B cell (primary cell): ENCODE results near the gene ZNF850. TPM values are rescaled to one million over a fixed set of nuclear protein-coding genes. Genes with fewer than 3 reads are reported as not detected.

Source experiments
- ATAC-seq: fragments of 200-7000 bp; cut with Tn5 transposase; one replicate; pipeline ENCODE4 v1.10.0; 2021; ENCODE audit warnings: low read depth, mild to moderate bottlenecking, moderate number of reproducible peaks, moderate library complexity
- CTCF ChIA-PET: fragments of 350-600 bp; sonication (Branson Sonifier 250); formaldehyde crosslinking; loops from one replicate; lab custom pipeline; 2021; ENCODE audit warnings: antibody characterized with exemption, inconsistent platforms; lab: Charles Lee
- POLR2A ChIA-PET: fragments of 350-600 bp; sonication (Branson Sonifier 250); formaldehyde crosslinking; loops from one replicate; lab custom pipeline; 2021; ENCODE audit warnings: antibody characterized with exemption; lab: Charles Lee
- DNase-seq: peaks from one replicate; pipeline ENCODE4 v3.0.0; 2013
- H2AFZ ChIP-seq: 2 replicates; pipeline ENCODE4 v1.6.1; 2012; ENCODE audit warnings: mild to moderate bottlenecking, low read depth, low read length; ENCODE audit not compliant: insufficient read depth, poor library complexity, severe bottlenecking
- H3K27ac ChIP-seq, 2 donors: 1 replicate in 1 of 2; 2 replicates in 1 of 2; pipeline ENCODE4 v1.5.1; 2012 to 2013; ENCODE audit warnings: low read length in 2 of 2, mild to moderate bottlenecking in 2 of 2, moderate library complexity in 1 of 2
- H3K27me3 ChIP-seq, 4 experiments: fragments of 200-600 bp in 1 of 4; sonication (generic) in 1 of 4; replicated peaks in 1 of 4; 1 replicate in 2 of 4; 2 replicates in 2 of 4; pipeline versions ENCODE4 v1.6.1 to v1.7.0; 2013 to 2016; ENCODE audit warnings: low read length in 3 of 4, mild to moderate bottlenecking in 2 of 4, mixed read lengths in 1 of 4, moderate library complexity in 1 of 4; ENCODE audit not compliant: insufficient read depth in 4 of 4, control insufficient read depth in 3 of 4; ENCODE audit errors: control extremely low read depth in 1 of 4
- H3K36me3 ChIP-seq, 2 experiments: replicated peaks in 1 of 2; 1 replicate in 1 of 2; 2 replicates in 1 of 2; pipeline versions ENCODE4 v1.6.1 to v1.7.1; 2013; ENCODE audit warnings: low read length in 1 of 2; ENCODE audit not compliant: insufficient read depth in 2 of 2, control insufficient read depth in 1 of 2; ENCODE audit errors: control extremely low read depth in 1 of 2, extremely low read depth in 1 of 2
- H3K4me1 ChIP-seq, 2 donors: fragments of 200-600 bp in 1 of 2; sonication (generic) in 1 of 2; 1 replicate in 1 of 2; 2 replicates in 1 of 2; pipeline versions ENCODE4 v1.5.1 to v1.6.1; 2013 to 2017; ENCODE audit warnings: low read length in 2 of 2; ENCODE audit not compliant: control insufficient read depth in 2 of 2, insufficient read depth in 2 of 2
- H3K4me2 ChIP-seq: replicated peaks from 2 replicates; pipeline ENCODE3; 2012; ENCODE audit warnings: mild to moderate bottlenecking, low read depth, low read length; ENCODE audit not compliant: poor library complexity, severe bottlenecking
- H3K4me3 ChIP-seq, 5 experiments: fragments of 200-600 bp in 1 of 5; sonication (generic) in 1 of 5; 1 replicate in 3 of 5; 2 replicates in 2 of 5; pipeline versions ENCODE4 v1.5.1 to v1.7.0; 2011 to 2016; ENCODE audit warnings: low read length in 4 of 5, mild to moderate bottlenecking in 4 of 5, low read depth in 2 of 5, control low read depth in 1 of 5, moderate library complexity in 1 of 5; ENCODE audit not compliant: insufficient read depth in 1 of 5; ENCODE audit errors: control extremely low read depth in 1 of 5, extremely low read depth in 1 of 5
- H3K79me2 ChIP-seq: fragments of 200-600 bp; sonication (generic); one replicate; pipeline ENCODE4 v1.6.0; 2016; ENCODE audit warnings: low read length; ENCODE audit not compliant: control insufficient read depth, insufficient read depth
- H3K9ac ChIP-seq: fragments of 200-600 bp; sonication (generic); 2 replicates; pipeline ENCODE4 v1.6.1; 2017; ENCODE audit warnings: mild to moderate bottlenecking, low read length, moderate library complexity
- H3K9me3 ChIP-seq, 3 donors: one replicate each; pipeline versions ENCODE4 v1.6.1 to v1.7.1; 2013; ENCODE audit warnings: low read length in 2 of 3; ENCODE audit not compliant: control insufficient read depth in 2 of 3, insufficient read depth in 1 of 3; ENCODE audit errors: control extremely low read depth in 1 of 3
- H4K20me1 ChIP-seq: 2 replicates; pipeline ENCODE4 v1.6.0; 2012; ENCODE audit warnings: mild to moderate bottlenecking, low read length; ENCODE audit not compliant: insufficient read depth, control insufficient read depth, poor library complexity, severe bottlenecking
- H3K27ac Mint-ChIP-seq: one replicate; pipeline ENCODE4 v1.8.0; 2021; ENCODE audit warnings: mixed read lengths
- H3K27me3 Mint-ChIP-seq: one replicate; pipeline ENCODE4 v1.8.0; 2021; ENCODE audit warnings: mixed read lengths
- H3K4me1 Mint-ChIP-seq: one replicate; pipeline ENCODE4 v1.8.0; 2021; ENCODE audit warnings: mixed read lengths
- H3K4me3 Mint-ChIP-seq: one replicate; pipeline ENCODE4 v1.8.0; 2021; ENCODE audit warnings: mixed read lengths
- H3K9me3 Mint-ChIP-seq: one replicate; pipeline ENCODE4 v1.8.0; 2022; ENCODE audit warnings: mixed read lengths; ENCODE audit not compliant: insufficient read depth
- CTCF ChIP-seq: fragments of 200-600 bp; IDR thresholded peaks from one replicate; pipeline ENCODE4 v1.8.0; 2022; ENCODE audit warnings: antibody characterized with exemption, mild to moderate bottlenecking
- EZH2 ChIP-seq: IDR thresholded peaks from 2 replicates; pipeline ENCODE4 v1.6.1; 2012; ENCODE audit warnings: borderline replicate concordance, low read depth, mild to moderate bottlenecking, moderate library complexity, low read length; ENCODE audit not compliant: insufficient read depth, poor library complexity, severe bottlenecking
- WGBS: methylation state at CpG from one replicate; pipeline ENCODE4 v1.1.5; 2013; ENCODE audit warnings: missing lambda C conversion rate; ENCODE audit not compliant: insufficient coverage; 5-methylcytosine and 5-hydroxymethylcytosine counted together
- intact Hi-C: fragments of 100-400 bp; cut with micrococcal nuclease; formaldehyde crosslinking; loops from one replicate; pipeline ENCODE4 v1.10.0; 2022
- polyA plus RNA-seq: library from polyadenylated mRNA; depleted of rRNA; stranded (reverse); fragments of >200 nt; gene quantifications from 2 replicates; pipeline ENCODE4 v1.2.3, GENCODE V29; 2012
- total RNA-seq, 2 donors: library from RNA; stranded (reverse); fragments of 120-200 nt in 1 of 2; gene quantifications; 1 replicate in 1 of 2; 2 replicates in 1 of 2; pipeline versions ENCODE4 v1.2.3 to v1.2.4, GENCODE V29; 2013 to 2022

ZNF850 gene
- total and polyA plus RNA-seq, 2 donors (not counting 1 experiment from before 2014, with no cell fraction given) = 2.0 to 6.0 TPM

GRCh38 chr19:36719687-36720556, 52.7 kb downstream of the ZNF850 start:
- Mint-ChIP-seq H3K27me3 (no peaks in the 10 kb centered on the region), H3K4me3 (no peak overlapping the region), H3K27ac (no peak overlapping the region), H3K9me3 (peaks cover 16% of the 10 kb centered on the region), H3K4me1 (no peaks in the 10 kb centered on the region)
- Histone ChIP-seq H3K27ac (no peak overlapping the region), H3K4me1 (no peaks in the 10 kb centered on the region), H3K36me3 (peaks cover 11 to 44% of the 10 kb centered on the region in 2 experiments), H3K27me3 (no peaks in the 10 kb centered on the region), H3K4me2 (no peak overlapping the region), H3K9me3 (peaks cover 25 to 74% (median 54%) of the 10 kb centered on the region in 3 donors), H3K79me2 (no peaks in the 10 kb centered on the region), H3K4me3 (no peak overlapping the region), H3K9ac (no peak overlapping the region), H2AFZ (no peak overlapping the region), H4K20me1 (no peaks in the 10 kb centered on the region)
- ChIA-PET POLR2A (no interaction called here), CTCF (no interaction called here)
- intact Hi-C loops = no loop called here
- TF ChIP-seq CTCF (no peak), EZH2 (no peak)
- no CpG with 5 or more reads among the region's 10 CpGs for WGBS
- peak; percentile 5 for DNase-seq
- no peak for ATAC-seq

- Histone ChIP-seq H3K27me3 (no peaks in the 10 kb centered on the region), H4K20me1 (no peaks in the 10 kb centered on the region), H3K4me2 (no peak overlapping the region), H3K4me1 (no peaks in the 10 kb centered on the region), H2AFZ (no peak overlapping the region), H3K36me3 (peaks cover 19 to 57% of the 10 kb centered on the region in 2 experiments), H3K79me2 (peaks cover 80% of the 10 kb centered on the region), H3K9ac (no peak overlapping the region), H3K9me3 (peaks cover 32 to 82% (median 60%) of the 10 kb centered on the region in 3 donors), H3K27ac (no peak overlapping the region), H3K4me3 (no peak overlapping the region)
- DNase-seq (no peak), ATAC-seq (no peak)
- Mint-ChIP-seq H3K9me3 (peaks cover 23% of the 10 kb centered on the region), H3K4me3 (no peak overlapping the region), H3K27me3 (no peaks in the 10 kb centered on the region), H3K4me1 (no peaks in the 10 kb centered on the region), H3K27ac (no peak overlapping the region)
- 96% methylated on average over 2 of the region's 2 CpGs for WGBS
- POLR2A ChIA-PET = no interaction called here
- intact Hi-C loops = no loop called here
- CTCF ChIA-PET = no interaction called here
- TF ChIP-seq EZH2 (no peak), CTCF (no peak)
Observed at GRCh38 chr19:36709423-36709822, 63.2 kb downstream of the ZNF850 start.
